K562 (cell line): ENCODE measurements around the gene RNU2-63P. TPM values are rescaled to one million over a fixed set of nuclear protein-coding genes. Genes with fewer than 3 reads are reported as not detected.

ENCODE experiments used
- E2F4 ChIP-seq: sonication (generic); formaldehyde crosslinking; IDR thresholded peaks from 2 replicates; pipeline ENCODE4 v1.8.0; 2022; ENCODE audit warnings: mild to moderate bottlenecking, low read depth, missing genetic modification reagents
- EHMT2 ChIP-seq: fragments of 450-650 bp; IDR thresholded peaks from 2 replicates; pipeline ENCODE4 v1.6.1; 2018; ENCODE audit warnings: antibody characterized with exemption
- GABPB1 ChIP-seq: sonication (generic); formaldehyde crosslinking; IDR thresholded peaks from 2 replicates; pipeline ENCODE4 v1.8.0; 2022; ENCODE audit warnings: mild to moderate bottlenecking, missing genetic modification reagents
- HDAC3 ChIP-seq: fragments of 450-650 bp; IDR thresholded peaks from 2 replicates; pipeline ENCODE4 v1.6.1; 2018; ENCODE audit warnings: borderline replicate concordance, mild to moderate bottlenecking, moderate library complexity; ENCODE audit not compliant: partially characterized antibody
- KLF13 ChIP-seq: fragments of 450-650 bp; IDR thresholded peaks from 2 replicates; pipeline ENCODE4 v1.6.1; 2016; ENCODE audit warnings: missing genetic modification characterization, low read depth, mild to moderate bottlenecking, missing compliant biosample characterization, moderate library complexity, borderline replicate concordance
- MCM5 ChIP-seq: fragments of 450-650 bp; IDR thresholded peaks from 2 replicates; pipeline ENCODE4 v1.6.1; 2016; ENCODE audit warnings: low read depth
- MTF1 ChIP-seq: fragments of 250-450 bp; sonication (Bioruptor Pico); IDR thresholded peaks from 2 replicates; pipeline ENCODE4 v1.9.0; 2021; ENCODE audit warnings: moderate library complexity, mild to moderate bottlenecking, inconsistent platforms, borderline replicate concordance
- PHF8 ChIP-seq: fragments of 200-600 bp; sonication (generic); IDR thresholded peaks from 2 replicates; pipeline ENCODE4 v1.6.1; 2012; ENCODE audit warnings: mixed run types, mild to moderate bottlenecking, inconsistent platforms, low read length, moderate library complexity, borderline replicate concordance
- POLR2G ChIP-seq: fragments of 200-400 bp; formaldehyde crosslinking; IDR thresholded peaks from 2 replicates; pipeline ENCODE4 v1.6.1; 2017; ENCODE audit warnings: low read depth, mild to moderate bottlenecking, antibody characterized with exemption, low read length, moderate library complexity
- RBM25 ChIP-seq: fragments of 200-400 bp; formaldehyde crosslinking; IDR thresholded peaks from 2 replicates; pipeline ENCODE4 v1.6.1; 2018; ENCODE audit warnings: low read length, low read depth, moderate library complexity; ENCODE audit not compliant: severe bottlenecking
- RFX7 ChIP-seq: fragments of 250-450 bp; sonication (Bioruptor Pico); IDR thresholded peaks from 2 replicates; pipeline ENCODE4 v1.5.1; 2021; ENCODE audit warnings: mild to moderate bottlenecking
- RUNX1 ChIP-seq: sonication (generic); IDR thresholded peaks from 2 replicates; pipeline ENCODE4 v1.6.1; 2016; ENCODE audit warnings: antibody characterized with exemption, low read depth
- STAT5A ChIP-seq: IDR thresholded peaks from 2 replicates; pipeline ENCODE4 v1.6.1; 2012; ENCODE audit warnings: low read length, inconsistent platforms, borderline replicate concordance
- TEAD4 ChIP-seq, 2 experiments: sonication (generic) in 1 of 2; formaldehyde crosslinking in 1 of 2; IDR thresholded peaks; 2 replicates each; pipeline versions ENCODE4 v1.6.1 to v1.8.0; 2012 to 2022; ENCODE audit warnings: borderline replicate concordance in 1 of 2, inconsistent platforms in 1 of 2, low read length in 1 of 2, mild to moderate bottlenecking in 1 of 2, missing genetic modification reagents in 1 of 2
- XRCC4 ChIP-seq: IDR thresholded peaks from one replicate; pipeline ENCODE4 v1.6.1; 2011; ENCODE audit not compliant: insufficient read depth, insufficient read length; ENCODE audit errors: extremely low read depth
- YBX1 ChIP-seq: fragments of 450-650 bp; IDR thresholded peaks from 2 replicates; pipeline ENCODE4 v1.7.1; 2016; ENCODE audit warnings: mild to moderate bottlenecking
- ZKSCAN8 ChIP-seq: fragments of 200-800 bp; sonication (Bioruptor generic); IDR thresholded peaks from 2 replicates; pipeline ENCODE4 v1.6.1; 2016; ENCODE audit warnings: missing genetic modification characterization, missing compliant biosample characterization
- ZNF436 ChIP-seq: fragments of 250-450, 450-650 bp; sonication (Bioruptor Pico); formaldehyde crosslinking; IDR thresholded peaks from 2 replicates; pipeline ENCODE4 v1.7.0; 2020; ENCODE audit warnings: mild to moderate bottlenecking
- polyA plus RNA-seq, 8 experiments: library from polyadenylated mRNA; depleted of rRNA in 4 of 8; stranded (reverse) in 5 of 8; unstranded in 3 of 8; fragments of >200 nt; fragmentation: Nextera tagmentation in 2 of 8; fragmentation: Illumina TruSeq in 1 of 8; extraction: Ambion mirVana in 2 of 8; extraction: Trizol in 1 of 8; gene quantifications; 2 replicates each; pipeline versions ENCODE4 v1.2.1 to v1.2.3, GENCODE V29; 2011 to 2014; ENCODE audit warnings: inconsistent platforms in 1 of 8, missing spikeins in 1 of 8
- total RNA-seq, 7 experiments: library from RNA; depleted of rRNA in 6 of 7; stranded (reverse); fragments of >200 nt in 6 of 7; fragmentation: Illumina TruSeq in 2 of 7; extraction: Trizol in 2 of 7; gene quantifications; 2 replicates each; pipeline versions ENCODE4 v1.2.1 to v1.2.3, GENCODE V29; 2011 to 2021; ENCODE audit warnings: low replicate concordance in 1 of 7
- TF ChIP-seq, protein P1 (sequence below): IDR thresholded peaks from 2 replicates; pipeline ENCODE4 v1.6.1; 2011; ENCODE audit not compliant: insufficient read length; ENCODE audit errors: extremely low read depth
- TF ChIP-seq, protein P2 (sequence below): sonication (generic); formaldehyde crosslinking; IDR thresholded peaks from 2 replicates; pipeline ENCODE4 v1.8.1; 2023; ENCODE audit warnings: mild to moderate bottlenecking, missing genetic modification reagents
- TF ChIP-seq, protein P3 (sequence below), 2 experiments: fragments of 450-650 bp in 1 of 2; sonication (generic) in 1 of 2; formaldehyde crosslinking in 1 of 2; IDR thresholded peaks in 1 of 2; conservative IDR thresholded peaks in 1 of 2; 2 replicates each; pipeline versions ENCODE4 v1.6.1 to v1.8.1; 2016 to 2023; ENCODE audit warnings: mild to moderate bottlenecking in 2 of 2, moderate library complexity in 2 of 2, inconsistent platforms in 1 of 2, missing genetic modification reagents in 1 of 2

The RNU2-63P gene
- total and polyA plus RNA-seq, 9 of the 15 experiments (the other 6 are each of a cell fraction or from before 2014, with no cell fraction given), result 5.8 to 253 (median 169) TPM; not detected in 4

- TF ChIP-seq TEAD4 (IDR thresholded peaks at IDR 0.05; ENCODE audit: low read length), result peak; percentile 94
- TF ChIP-seq TEAD4 (CRISPR knock-in tag; IDR thresholded peaks at IDR 0.05; ENCODE audit: borderline replicate concordance), result no peak
- no peak for TF ChIP-seq XRCC4
- TF ChIP-seq PHF8, result no peak
- no peak for TF ChIP-seq GABPB1 (CRISPR knock-in tag)
- TF ChIP-seq RBM25, result no peak
- TF ChIP-seq YBX1, result no peak
- TF ChIP-seq ZKSCAN8 (CRISPR knock-in tag), result peak; percentile 71; the same call in 1 of the 2 replicates
- TF ChIP-seq E2F4, result no peak
- TF ChIP-seq RFX7, result peak; percentile 98
- TF ChIP-seq MCM5, result no peak
- peak; percentile 81 for TF ChIP-seq ZNF436 (CRISPR knock-in tag)
- TF ChIP-seq KLF13, result peak; percentile 54; the same call in 1 of the 2 replicates
- TF ChIP-seq RUNX1, result peak; percentile 95
- TF ChIP-seq, protein P1, sequence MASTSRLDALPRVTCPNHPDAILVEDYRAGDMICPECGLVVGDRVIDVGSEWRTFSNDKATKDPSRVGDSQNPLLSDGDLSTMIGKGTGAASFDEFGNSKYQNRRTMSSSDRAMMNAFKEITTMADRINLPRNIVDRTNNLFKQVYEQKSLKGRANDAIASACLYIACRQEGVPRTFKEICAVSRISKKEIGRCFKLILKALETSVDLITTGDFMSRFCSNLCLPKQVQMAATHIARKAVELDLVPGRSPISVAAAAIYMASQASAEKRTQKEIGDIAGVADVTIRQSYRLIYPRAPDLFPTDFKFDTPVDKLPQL, result peak; percentile 98
- no peak for TF ChIP-seq MTF1 (CRISPR knock-in tag)
- TF ChIP-seq, protein P2, sequence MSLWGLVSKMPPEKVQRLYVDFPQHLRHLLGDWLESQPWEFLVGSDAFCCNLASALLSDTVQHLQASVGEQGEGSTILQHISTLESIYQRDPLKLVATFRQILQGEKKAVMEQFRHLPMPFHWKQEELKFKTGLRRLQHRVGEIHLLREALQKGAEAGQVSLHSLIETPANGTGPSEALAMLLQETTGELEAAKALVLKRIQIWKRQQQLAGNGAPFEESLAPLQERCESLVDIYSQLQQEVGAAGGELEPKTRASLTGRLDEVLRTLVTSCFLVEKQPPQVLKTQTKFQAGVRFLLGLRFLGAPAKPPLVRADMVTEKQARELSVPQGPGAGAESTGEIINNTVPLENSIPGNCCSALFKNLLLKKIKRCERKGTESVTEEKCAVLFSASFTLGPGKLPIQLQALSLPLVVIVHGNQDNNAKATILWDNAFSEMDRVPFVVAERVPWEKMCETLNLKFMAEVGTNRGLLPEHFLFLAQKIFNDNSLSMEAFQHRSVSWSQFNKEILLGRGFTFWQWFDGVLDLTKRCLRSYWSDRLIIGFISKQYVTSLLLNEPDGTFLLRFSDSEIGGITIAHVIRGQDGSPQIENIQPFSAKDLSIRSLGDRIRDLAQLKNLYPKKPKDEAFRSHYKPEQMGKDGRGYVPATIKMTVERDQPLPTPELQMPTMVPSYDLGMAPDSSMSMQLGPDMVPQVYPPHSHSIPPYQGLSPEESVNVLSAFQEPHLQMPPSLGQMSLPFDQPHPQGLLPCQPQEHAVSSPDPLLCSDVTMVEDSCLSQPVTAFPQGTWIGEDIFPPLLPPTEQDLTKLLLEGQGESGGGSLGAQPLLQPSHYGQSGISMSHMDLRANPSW (CRISPR knock-in tag), result no peak; the same call in 1 of the 2 replicates
- TF ChIP-seq POLR2G, result peak; percentile 84
- TF ChIP-seq HDAC3, result peak; percentile 42
- TF ChIP-seq, protein P3, sequence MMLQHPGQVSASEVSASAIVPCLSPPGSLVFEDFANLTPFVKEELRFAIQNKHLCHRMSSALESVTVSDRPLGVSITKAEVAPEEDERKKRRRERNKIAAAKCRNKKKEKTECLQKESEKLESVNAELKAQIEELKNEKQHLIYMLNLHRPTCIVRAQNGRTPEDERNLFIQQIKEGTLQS (IDR thresholded peaks at IDR 0.05), result no peak
- TF ChIP-seq, protein P3 (CRISPR knock-in tag; conservative IDR thresholded peaks at IDR 0.05), result peak; percentile 95
- peak; percentile 94 for TF ChIP-seq STAT5A
- no peak; the same call in 1 of the 2 replicates for TF ChIP-seq EHMT2
Measured at GRCh38 chr2:88016086-88016959, at the start of gene RNU2-63P (continued).
